ENCODE measurements around the gene POLR2B.

DNA sequence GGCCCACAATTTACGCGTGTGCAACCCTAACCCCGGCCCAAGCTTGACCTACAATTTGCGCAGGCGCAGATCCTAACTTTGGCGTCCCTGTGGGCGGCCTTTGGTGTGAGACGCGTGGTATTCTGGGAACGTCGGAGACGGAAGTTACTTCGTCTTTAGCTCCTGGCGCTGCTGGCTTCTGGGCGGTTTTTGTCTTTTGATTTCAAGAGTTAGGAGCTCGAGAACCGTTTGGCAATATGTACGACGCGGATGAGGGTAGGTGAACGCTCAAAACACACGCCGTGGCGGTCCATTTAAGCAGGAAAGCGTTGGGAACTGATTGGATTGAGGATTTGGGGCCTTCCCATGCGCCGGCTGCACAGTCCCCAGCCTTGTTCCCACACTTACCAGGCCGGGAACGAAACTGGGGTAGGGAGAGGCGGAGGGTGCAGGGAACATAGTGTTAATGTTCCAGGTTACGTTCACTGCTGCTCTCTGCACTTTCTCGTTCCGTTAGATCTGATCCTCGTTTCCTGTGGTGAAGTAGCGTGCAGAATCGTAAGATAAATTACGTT, at the start of gene POLR2B:
- TF ChIP-seq, protein P1, sequence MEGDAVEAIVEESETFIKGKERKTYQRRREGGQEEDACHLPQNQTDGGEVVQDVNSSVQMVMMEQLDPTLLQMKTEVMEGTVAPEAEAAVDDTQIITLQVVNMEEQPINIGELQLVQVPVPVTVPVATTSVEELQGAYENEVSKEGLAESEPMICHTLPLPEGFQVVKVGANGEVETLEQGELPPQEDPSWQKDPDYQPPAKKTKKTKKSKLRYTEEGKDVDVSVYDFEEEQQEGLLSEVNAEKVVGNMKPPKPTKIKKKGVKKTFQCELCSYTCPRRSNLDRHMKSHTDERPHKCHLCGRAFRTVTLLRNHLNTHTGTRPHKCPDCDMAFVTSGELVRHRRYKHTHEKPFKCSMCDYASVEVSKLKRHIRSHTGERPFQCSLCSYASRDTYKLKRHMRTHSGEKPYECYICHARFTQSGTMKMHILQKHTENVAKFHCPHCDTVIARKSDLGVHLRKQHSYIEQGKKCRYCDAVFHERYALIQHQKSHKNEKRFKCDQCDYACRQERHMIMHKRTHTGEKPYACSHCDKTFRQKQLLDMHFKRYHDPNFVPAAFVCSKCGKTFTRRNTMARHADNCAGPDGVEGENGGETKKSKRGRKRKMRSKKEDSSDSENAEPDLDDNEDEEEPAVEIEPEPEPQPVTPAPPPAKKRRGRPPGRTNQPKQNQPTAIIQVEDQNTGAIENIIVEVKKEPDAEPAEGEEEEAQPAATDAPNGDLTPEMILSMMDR (conservative IDR thresholded peaks at IDR 0.05; ENCODE audit: low read length): no peak
- TF ChIP-seq EZH2phosphoT487 (IDR thresholded peaks at IDR 0.05; ENCODE audit: borderline replicate concordance, low read depth, low read length): no peak

Data from OCI-LY7 (cell line).